Endodermal cell (in vitro differentiated cells): ENCODE data around the gene MCOLN2. TPM values are rescaled to one million over a fixed set of nuclear protein-coding genes. Genes with fewer than 3 reads are reported as not detected.

Experiments used
- DNase-seq: peaks from one replicate; pipeline ENCODE4 v3.0.0-alpha.2; 2017
- H3K27ac ChIP-seq: 2 replicates; pipeline ENCODE4 v1.5.1; 2013; ENCODE audit warnings: mild to moderate bottlenecking, low read depth, low read length, moderate library complexity
- H3K27me3 ChIP-seq: 2 replicates; pipeline ENCODE4 v1.6.1; 2013; ENCODE audit warnings: mild to moderate bottlenecking, low read length, moderate library complexity; ENCODE audit not compliant: insufficient read depth, control insufficient read depth, poor library complexity, severe bottlenecking
- H3K36me3 ChIP-seq: 2 replicates; pipeline ENCODE4 v1.7.0; 2013; ENCODE audit warnings: mild to moderate bottlenecking, low read length, moderate library complexity; ENCODE audit not compliant: control insufficient read depth, insufficient read depth
- H3K4me1 ChIP-seq: one replicate; pipeline ENCODE4 v1.7.0; 2013; ENCODE audit warnings: low read length; ENCODE audit not compliant: control insufficient read depth, insufficient read depth
- H3K4me3 ChIP-seq: 2 replicates; pipeline ENCODE4 v1.5.1; 2013; ENCODE audit warnings: mild to moderate bottlenecking, low read length, moderate library complexity
- H3K9ac ChIP-seq: 2 replicates; pipeline ENCODE4 v1.6.1; 2013; ENCODE audit warnings: mild to moderate bottlenecking, low read length, moderate library complexity; ENCODE audit not compliant: poor library complexity, severe bottlenecking; ENCODE audit errors: extremely low read depth
- H3K9me3 ChIP-seq: 2 replicates; pipeline ENCODE4 v1.6.1; 2013; ENCODE audit warnings: mild to moderate bottlenecking, low read length, moderate library complexity; ENCODE audit not compliant: control insufficient read depth
- H3K27ac Mint-ChIP-seq: 2 replicates; pipeline ENCODE4 v1.8.0; 2020; ENCODE audit warnings: mixed read lengths
- H3K27me3 Mint-ChIP-seq: 2 replicates; pipeline ENCODE4 v1.8.0; 2021; ENCODE audit warnings: mild to moderate bottlenecking, mixed read lengths; ENCODE audit not compliant: insufficient read depth
- H3K36me3 Mint-ChIP-seq: 2 replicates; pipeline ENCODE4 v1.8.0; 2020; ENCODE audit warnings: low read depth, mixed read lengths
- H3K4me1 Mint-ChIP-seq: 2 replicates; pipeline ENCODE4 v1.8.0; 2020; ENCODE audit warnings: mixed read lengths
- H3K4me3 Mint-ChIP-seq: 2 replicates; pipeline ENCODE4 v1.8.0; 2020; ENCODE audit warnings: mild to moderate bottlenecking, moderate library complexity, mixed read lengths
- H3K9me3 Mint-ChIP-seq: 2 replicates; pipeline ENCODE4 v1.8.0; 2020; ENCODE audit warnings: mild to moderate bottlenecking, mixed read lengths
- whole genome bisulfite sequencing, 2 experiments: methylation state at CpG; one replicate each; pipeline versions ENCODE4 v1.1.5 to v1.1.7; 2013; ENCODE audit warnings: missing lambda C conversion rate in 2 of 2, mixed read lengths in 1 of 2; ENCODE audit not compliant: insufficient coverage in 1 of 2, insufficient read length in 1 of 2; 5-methylcytosine and 5-hydroxymethylcytosine counted together
- total RNA-seq, 2 donors: library from RNA; stranded (reverse); fragmentation: NEBNext Ultra II Directional in 1 of 2; extraction: Animal tissue kit (Norgen Biotek cat#: 25700) in 1 of 2; gene quantifications; 2 replicates in 1 of 2; 3 replicates in 1 of 2; pipeline ENCODE4 v1.2.1, GENCODE V29; 2021
- TF ChIP-seq, protein P1 (sequence below): fragments of 200-600 bp; sonication (generic); conservative IDR thresholded peaks from 2 replicates; pipeline ENCODE4 v1.5.0; 2021; ENCODE audit warnings: antibody characterized with exemption, mild to moderate bottlenecking

Gene MCOLN2
- total RNA-seq, 2 donors from 2014 or later = 0.20 to 0.29 TPM

DNA sequence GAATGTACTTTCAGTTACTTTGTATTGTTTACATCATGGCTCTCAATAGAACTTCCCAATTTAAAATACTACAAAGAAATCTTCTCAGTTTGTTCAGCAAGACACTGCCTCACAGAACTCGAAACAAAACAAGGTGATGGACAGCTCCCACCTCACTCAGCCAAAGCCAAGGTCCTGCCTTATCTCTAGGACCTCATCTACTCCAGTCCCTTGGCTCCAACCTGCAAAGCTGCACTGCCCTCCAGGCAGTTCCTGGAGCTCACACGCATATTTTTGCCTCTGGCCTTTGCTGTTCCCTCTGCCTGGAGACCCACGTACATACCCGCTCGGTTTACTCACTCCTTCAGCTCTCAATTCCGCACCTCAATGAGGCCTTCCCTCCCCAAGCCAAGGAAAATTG is 40.3 kb downstream of the MCOLN2 start:
- no peak overlapping the region for H3K27ac Mint-ChIP-seq
- Histone ChIP-seq H3K9me3 (no peaks in the 10 kb centered on the region), H3K36me3 (no peaks in the 10 kb centered on the region), H3K27me3 (no peaks in the 10 kb centered on the region), H3K4me3 (no peak overlapping the region), H3K27ac (no peak overlapping the region), H3K4me1 (no peaks in the 10 kb centered on the region), H3K9ac (no peak overlapping the region)
- TF ChIP-seq, protein P1, sequence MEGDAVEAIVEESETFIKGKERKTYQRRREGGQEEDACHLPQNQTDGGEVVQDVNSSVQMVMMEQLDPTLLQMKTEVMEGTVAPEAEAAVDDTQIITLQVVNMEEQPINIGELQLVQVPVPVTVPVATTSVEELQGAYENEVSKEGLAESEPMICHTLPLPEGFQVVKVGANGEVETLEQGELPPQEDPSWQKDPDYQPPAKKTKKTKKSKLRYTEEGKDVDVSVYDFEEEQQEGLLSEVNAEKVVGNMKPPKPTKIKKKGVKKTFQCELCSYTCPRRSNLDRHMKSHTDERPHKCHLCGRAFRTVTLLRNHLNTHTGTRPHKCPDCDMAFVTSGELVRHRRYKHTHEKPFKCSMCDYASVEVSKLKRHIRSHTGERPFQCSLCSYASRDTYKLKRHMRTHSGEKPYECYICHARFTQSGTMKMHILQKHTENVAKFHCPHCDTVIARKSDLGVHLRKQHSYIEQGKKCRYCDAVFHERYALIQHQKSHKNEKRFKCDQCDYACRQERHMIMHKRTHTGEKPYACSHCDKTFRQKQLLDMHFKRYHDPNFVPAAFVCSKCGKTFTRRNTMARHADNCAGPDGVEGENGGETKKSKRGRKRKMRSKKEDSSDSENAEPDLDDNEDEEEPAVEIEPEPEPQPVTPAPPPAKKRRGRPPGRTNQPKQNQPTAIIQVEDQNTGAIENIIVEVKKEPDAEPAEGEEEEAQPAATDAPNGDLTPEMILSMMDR = no peak
- no peaks in the 10 kb centered on the region for H3K27me3 Mint-ChIP-seq
- no peak overlapping the region for H3K4me3 Mint-ChIP-seq
- no peaks in the 10 kb centered on the region for H3K4me1 Mint-ChIP-seq
- WGBS, 2 experiments = 83 to 84% methylated on average over 6 of the region's 6 CpGs
- H3K36me3 Mint-ChIP-seq = no peaks in the 10 kb centered on the region
- no peak for DNase-seq
- no peaks in the 10 kb centered on the region for H3K9me3 Mint-ChIP-seq

DNA sequence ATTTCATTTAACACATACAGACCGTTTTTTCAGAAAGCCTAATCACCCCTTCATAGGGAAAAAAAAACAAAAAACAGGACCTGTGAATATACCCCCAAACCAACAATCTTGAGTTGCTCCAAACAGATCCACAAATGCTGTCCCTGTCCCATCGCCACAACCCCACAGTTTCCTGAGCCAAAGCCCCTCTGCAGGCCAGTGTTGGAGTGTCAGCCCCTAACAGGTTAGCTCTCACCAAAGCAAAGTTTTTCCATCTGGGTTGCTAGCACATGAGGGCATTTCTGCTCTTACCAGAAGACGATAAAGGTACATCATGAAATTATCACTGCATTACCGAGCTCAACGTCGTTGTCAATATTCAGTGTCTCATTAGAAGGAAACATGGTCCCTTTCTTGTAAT is 40.8 kb downstream of the MCOLN2 start:
- Histone ChIP-seq H3K4me1 (no peaks in the 10 kb centered on the region), H3K9ac (no peak overlapping the region), H3K27me3 (no peaks in the 10 kb centered on the region), H3K9me3 (no peaks in the 10 kb centered on the region), H3K4me3 (no peak overlapping the region), H3K27ac (no peak overlapping the region), H3K36me3 (no peaks in the 10 kb centered on the region)
- Mint-ChIP-seq H3K27ac (no peak overlapping the region), H3K27me3 (no peaks in the 10 kb centered on the region), H3K9me3 (no peaks in the 10 kb centered on the region), H3K4me1 (no peaks in the 10 kb centered on the region), H3K4me3 (no peak overlapping the region), H3K36me3 (no peaks in the 10 kb centered on the region)
- 88 to 94% methylated on average over 6 of the region's 6 CpGs for WGBS, 2 experiments
- peak; percentile 49 for DNase-seq
- TF ChIP-seq, protein P1 = peak; percentile 14

DNA sequence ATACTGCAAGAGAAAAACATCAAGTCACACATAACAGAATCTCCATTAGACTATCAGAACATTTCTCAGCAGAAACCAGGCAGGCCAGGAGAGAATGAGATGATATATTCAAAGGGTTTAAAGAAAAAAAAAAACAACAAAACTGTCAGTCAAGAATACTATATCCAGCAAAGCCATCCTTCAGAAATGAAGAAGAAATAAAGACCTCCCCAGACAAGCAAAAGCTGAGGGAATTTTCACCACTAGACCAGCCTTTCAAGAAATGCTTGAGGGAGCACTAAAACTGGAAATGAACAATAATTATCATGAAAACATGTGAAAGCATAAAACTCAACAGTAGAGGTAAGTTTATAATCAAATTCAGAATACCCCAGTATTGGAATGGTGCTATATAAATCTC is 47.2 kb downstream of the MCOLN2 start:
- peaks cover 3% of the 10 kb centered on the region for H3K4me1 Mint-ChIP-seq
- TF ChIP-seq, protein P1 = no peak
- Histone ChIP-seq H3K4me3 (no peak overlapping the region), H3K4me1 (no peaks in the 10 kb centered on the region), H3K9me3 (no peaks in the 10 kb centered on the region), H3K27me3 (no peaks in the 10 kb centered on the region), H3K36me3 (no peaks in the 10 kb centered on the region), H3K27ac (no peak overlapping the region), H3K9ac (no peak overlapping the region)
- H3K27ac Mint-ChIP-seq = no peak overlapping the region
- no peaks in the 10 kb centered on the region for H3K27me3 Mint-ChIP-seq
- DNase-seq = no peak
- H3K4me3 Mint-ChIP-seq = no peak overlapping the region
- H3K9me3 Mint-ChIP-seq = no peaks in the 10 kb centered on the region
- no peaks in the 10 kb centered on the region for H3K36me3 Mint-ChIP-seq
